GM21367 (cell line): ENCODE measurements around the gene PLA2G3.
"Not testable (repeated sequence)": the region's sequence is repeated elsewhere in the genome, so short reads cannot be mapped to it uniquely, and the experiment has no call there.

ENCODE experiments used
- ATAC-seq: cut with Tn5 transposase; IDR thresholded peaks from one replicate; pipeline ENCODE4 v1.9.1; 2021; ENCODE audit not compliant: unreplicated experiment

The PLA2G3 gene, protein sequence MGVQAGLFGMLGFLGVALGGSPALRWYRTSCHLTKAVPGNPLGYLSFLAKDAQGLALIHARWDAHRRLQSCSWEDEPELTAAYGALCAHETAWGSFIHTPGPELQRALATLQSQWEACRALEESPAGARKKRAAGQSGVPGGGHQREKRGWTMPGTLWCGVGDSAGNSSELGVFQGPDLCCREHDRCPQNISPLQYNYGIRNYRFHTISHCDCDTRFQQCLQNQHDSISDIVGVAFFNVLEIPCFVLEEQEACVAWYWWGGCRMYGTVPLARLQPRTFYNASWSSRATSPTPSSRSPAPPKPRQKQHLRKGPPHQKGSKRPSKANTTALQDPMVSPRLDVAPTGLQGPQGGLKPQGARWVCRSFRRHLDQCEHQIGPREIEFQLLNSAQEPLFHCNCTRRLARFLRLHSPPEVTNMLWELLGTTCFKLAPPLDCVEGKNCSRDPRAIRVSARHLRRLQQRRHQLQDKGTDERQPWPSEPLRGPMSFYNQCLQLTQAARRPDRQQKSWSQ

GRCh38 chr22:31139866-31140716 lies at the start of gene PLA2G3:
PLA2G3 (minus strand) TSS chr22:31140508; CDS start chr22:31140354, 154 bp downstream.
- no peak for ATAC-seq

DNA sequence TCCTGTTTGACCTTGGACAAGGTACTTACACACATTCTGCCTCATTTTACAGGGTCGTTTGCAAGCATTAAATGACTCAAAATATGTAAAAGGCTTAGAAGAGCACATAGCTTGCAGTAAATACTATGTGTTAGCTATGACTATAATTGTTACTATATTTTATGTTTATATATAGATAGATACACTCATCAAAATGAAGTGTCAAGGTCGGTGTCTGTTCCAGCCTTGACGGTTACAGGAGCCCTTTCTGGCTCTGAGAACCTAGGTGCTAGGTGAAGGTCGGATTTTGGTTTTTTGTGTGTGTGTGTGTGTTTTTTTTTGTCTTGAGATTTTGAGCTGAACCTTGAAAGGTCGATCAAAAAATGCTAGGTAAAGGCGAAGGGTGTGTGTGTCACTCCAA lies 47.3 kb upstream of the PLA2G3 start:
- ATAC-seq: no peak

DNA sequence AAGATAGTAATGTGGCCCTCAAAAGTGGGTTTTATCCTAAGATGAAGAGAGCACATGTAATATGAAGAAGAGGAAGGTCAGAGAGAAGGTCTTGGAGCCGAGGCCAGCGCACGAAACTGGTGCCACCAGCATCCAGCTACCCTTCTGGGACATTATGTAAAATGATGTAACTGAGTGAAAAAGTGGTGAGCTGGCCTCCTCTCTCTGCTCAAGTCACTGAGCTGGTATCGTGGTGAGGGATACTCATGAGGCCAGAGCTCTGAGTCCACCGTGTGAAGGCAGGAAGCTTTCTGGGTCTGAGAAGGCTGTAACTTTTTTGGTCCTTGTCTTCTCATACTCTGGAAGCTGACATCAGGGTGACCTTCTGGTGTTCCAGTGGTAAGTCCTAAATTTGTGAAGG lies 44.7 kb upstream of the PLA2G3 start:
- ATAC-seq: no peak

DNA sequence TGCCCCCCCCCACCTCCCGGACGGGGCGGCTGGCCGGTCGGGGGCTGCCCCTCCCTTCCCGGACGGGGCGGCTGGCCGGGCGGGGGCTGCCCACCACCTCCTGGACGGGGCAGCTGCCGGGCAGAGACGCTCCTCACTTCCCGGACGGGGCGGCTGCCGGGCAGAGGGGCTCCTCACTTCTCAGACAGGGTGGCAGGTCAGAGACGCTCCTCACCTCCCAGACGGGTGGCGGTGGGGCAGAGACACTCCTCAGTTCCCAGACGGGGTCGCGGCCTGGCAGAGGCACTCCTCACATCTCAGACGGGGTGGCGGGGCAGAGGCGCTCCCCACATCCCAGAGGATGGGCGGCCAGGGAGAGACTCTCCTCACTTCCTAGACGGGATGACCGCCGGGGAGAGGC lies 43.7 kb upstream of the PLA2G3 start:
- no peak for ATAC-seq

DNA sequence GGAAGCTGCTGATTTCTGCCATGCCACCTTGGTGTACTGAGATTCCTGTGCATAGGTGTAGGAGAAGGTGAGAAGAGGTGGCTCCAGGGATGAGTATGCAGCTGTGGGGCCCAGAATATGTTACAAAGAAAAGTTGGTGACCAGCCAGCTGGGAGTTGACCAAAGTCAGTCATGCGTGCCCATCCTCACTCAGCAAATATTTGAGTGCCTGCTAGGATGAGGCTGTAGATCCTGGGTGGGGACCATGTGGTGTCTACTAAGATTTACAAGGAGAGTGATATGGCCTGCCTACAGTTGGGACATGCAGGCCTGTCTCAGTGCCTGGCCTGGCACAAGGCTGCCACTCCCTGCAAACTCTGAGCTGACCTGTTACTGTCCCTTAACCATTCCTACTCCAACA lies 39.0 kb upstream of the PLA2G3 start:
- no peak for ATAC-seq

GRCh38 chr22:31178859-31179258 lies 38.6 kb upstream of the PLA2G3 start:
- no peak for ATAC-seq

GRCh38 chr22:31177420-31178162 lies 37.3 kb upstream of the PLA2G3 start:
- no peak for ATAC-seq

- no peak for ATAC-seq
Observed at GRCh38 chr22:31176923-31177322, 36.6 kb upstream of the PLA2G3 start.

DNA sequence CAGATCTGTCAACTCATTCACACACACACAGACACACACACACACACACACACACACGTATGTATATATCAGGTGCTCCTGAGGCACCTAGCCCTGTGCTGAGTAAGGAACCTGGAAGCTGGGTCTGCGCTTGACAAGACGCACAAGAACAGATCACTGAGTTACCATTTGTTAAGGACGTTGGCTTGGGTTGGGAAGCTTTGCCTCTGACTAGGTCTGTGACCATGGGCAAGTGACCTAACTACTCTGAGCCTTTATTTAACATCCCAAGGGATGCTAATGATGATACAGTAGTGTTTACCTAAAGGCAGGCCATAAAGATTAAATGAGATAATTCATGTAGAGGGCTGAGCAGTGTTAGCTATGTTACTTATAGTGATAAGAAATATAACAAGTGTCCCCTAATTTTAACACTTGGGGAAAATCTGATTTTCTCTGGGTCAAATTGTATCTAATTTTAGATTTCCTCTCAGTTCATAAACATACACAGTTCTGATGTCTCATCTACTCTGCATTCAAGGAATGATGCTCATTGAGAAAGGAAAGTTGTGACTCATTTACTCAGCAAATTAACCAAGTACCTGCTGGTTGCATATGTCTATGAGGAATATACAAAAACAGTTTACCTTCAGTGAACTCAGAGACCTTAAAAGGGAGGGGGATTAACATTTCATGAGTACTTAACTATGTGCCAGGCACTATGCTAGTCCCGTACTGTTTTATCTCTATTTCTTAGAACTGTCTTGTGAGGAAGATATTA lies 33.3 kb upstream of the PLA2G3 start:
- no peak for ATAC-seq

DNA sequence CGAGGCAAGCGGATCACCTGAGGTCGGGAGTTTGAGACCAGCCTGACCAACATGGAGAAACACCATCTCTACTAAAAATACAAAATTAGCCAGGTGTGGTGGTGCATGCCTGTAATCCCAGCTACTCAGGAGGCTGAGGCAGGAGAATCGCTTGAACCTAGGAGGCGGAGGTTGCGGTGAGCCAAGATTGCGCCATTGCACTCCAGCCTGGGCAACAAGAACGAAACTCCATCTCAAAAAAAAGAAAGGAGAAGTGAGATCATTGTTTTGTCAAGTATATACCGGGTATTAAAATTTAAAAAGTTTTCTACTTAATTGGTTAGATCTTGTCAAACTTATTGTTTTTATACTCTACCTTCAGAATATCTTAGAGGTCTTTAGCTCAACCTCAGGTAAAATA lies 31.4 kb upstream of the PLA2G3 start:
- not testable (repeated sequence) for ATAC-seq

DNA sequence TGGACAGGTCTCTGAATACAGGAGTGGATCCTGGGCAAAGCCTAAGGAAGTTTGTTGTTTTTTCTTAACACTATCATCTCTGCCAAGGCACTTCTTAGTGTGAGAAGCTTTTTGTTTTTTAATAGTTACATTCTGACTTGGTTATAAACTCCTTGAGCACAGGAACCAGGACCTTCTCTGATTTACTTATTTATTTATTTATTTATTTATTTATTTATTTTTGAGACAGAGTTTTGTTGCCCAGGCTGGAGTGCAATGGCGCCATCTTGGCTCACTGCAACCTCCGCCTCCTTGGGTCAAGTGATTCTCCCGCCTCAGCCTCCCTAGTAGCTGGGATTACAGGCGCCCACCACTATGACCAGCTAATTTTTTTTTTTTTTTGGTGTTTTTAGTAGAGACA lies 30.7 kb upstream of the PLA2G3 start:
- ATAC-seq: no peak

DNA sequence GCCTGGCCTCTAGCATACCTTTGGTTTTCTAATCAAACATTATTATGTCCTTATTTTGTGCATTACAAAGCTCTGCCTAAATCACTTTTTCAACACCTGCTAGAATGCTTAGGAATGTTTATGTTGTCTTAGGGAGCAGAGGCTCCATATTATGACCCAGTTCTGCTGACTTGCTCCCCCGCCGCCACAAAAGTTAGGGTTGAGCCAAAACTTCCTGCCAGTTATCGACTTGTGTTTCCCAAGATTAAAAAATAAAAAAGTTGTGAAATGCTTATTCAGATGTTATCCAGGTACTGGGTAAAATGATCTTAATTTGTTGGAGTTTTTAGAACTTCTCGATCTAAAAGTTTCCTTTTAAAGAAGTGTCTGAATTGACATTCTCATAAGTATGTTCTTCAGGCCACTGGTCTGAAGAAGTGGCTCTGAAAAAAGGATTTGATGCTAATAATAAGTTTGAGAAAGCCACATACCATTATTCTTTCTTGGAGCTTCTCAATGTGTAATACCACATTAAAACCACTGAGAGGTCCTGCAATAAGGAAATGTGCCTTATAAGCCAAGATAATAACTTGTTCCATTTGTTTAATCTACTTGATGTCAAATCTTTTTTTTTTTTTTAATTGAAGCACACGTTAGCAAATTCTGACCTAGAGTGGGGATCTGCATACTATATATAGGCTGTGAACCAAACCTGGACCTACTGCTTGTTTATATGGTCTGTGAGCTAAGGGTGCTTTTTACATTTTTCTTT lies 21.9 kb upstream of the PLA2G3 start:
- no peak for ATAC-seq

GRCh38 chr22:31161386-31161785 lies 21.1 kb upstream of the PLA2G3 start:
- ATAC-seq: no peak

DNA sequence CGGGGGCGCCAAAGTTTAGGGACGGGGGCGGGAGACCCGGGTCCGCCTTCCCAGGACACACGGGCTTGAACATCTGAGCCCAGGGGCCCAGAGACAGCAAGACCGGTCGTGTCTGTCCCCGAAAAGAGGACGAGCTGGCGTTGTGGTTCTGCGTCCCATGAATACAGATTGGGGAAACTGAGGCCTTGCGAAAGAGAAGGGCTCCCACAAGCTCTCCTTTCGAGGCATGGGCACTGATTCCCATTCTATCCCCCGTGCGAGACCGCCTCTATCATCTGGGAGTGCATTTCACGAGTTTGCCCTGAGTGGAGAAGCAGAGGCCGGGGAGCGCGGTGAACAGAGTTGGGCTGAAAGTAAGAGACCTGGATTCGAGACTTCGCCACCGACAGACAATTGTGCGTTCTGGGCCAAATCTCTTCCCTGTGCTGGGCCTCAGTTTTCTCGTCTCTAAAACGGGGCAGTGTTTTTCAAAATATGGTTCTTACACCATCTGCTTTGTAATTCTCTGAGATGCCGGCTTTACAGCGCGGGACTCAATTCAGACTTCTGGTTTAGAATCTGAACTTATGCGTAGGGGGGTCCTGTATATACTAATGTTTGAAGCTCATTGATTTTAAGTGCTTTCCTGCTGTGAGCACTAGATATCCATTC lies 20.1 kb upstream of the PLA2G3 start:
- no peak for ATAC-seq

GRCh38 chr22:31155422-31155821 lies 15.1 kb upstream of the PLA2G3 start:
- no peak for ATAC-seq

DNA sequence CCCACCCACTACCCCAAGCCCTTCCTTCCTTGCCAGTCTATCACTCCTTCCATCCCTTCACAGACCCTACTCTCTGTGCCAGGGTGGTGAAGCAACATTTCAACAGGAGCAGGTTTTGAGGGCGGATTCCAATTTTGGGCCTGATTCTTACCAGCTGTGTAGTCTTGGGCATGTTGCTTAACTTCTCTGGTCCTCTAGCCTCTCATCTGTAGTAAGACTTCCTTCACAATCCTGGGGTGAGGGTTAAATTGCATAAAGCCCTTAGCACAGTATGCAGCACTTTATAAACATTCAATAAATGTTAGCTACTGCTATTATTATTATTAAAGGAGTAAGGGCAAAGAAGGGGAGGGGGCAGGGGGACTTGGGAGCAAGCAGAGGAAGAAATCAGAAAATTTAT lies 14.7 kb upstream of the PLA2G3 start:
- ATAC-seq: no peak

DNA sequence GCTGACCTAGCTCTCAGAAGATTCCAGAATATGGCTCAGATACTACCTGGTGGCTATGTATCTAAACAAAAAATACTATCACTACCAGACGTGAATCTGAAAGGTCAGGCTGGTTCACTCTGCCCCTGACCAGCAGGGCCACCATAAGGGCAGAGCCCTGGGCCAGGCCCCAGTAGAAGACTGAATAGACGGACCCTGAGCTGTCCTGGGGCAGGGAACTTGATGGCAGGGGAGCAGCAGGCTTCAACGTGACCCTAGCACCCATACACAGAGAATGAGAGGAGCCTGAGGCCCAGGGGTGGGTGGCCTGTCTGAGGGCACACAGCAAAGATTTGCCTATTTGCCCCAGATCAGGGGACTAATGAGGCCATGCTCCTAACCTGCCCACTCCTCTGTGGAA lies 13.0 kb upstream of the PLA2G3 start:
- no peak for ATAC-seq

- ATAC-seq: no peak
Observed at GRCh38 chr22:31151872-31152271, 11.6 kb upstream of the PLA2G3 start.

- no peak for ATAC-seq
Observed at GRCh38 chr22:31150615-31151014, 10.3 kb upstream of the PLA2G3 start.
